Measurements from ENCODE around the gene TMEM184A.
A peak's percentile ranks its signal among the peaks of the same experiment; 100 is the strongest.

TMEM184A gene

GRCh38 chr7:1588978-1589377 is 33.0 kb upstream of the TMEM184A start:
- no peak for DNase-seq (ENCODE audit: low spot score)
- H2BK120ac ChIP-seq (ENCODE audit: low read depth, low read length) = no peak overlapping the region
- H3K9ac ChIP-seq (ENCODE audit: low read depth, low read length, poor library complexity) = no peak overlapping the region
- no peak overlapping the region for H3K27ac ChIP-seq (replicated peaks; ENCODE audit: low read length)
- no CpG with 5 or more reads among the region's 1 CpG for WGBS, 2 donors (ENCODE audit: extremely low coverage in 2 of 2, insufficient read length in 2 of 2, insufficient replicate concordance in 1 of 2)
- no peak overlapping the region for H4K8ac ChIP-seq (ENCODE audit: low read depth, low read length)
- no peak overlapping the region for H2AK5ac ChIP-seq (ENCODE audit: low read depth, low read length)
- H3K4ac ChIP-seq (ENCODE audit: low read length) = no peak overlapping the region
- H2BK12ac ChIP-seq (ENCODE audit: low read length) = no peak overlapping the region
- no peak overlapping the region for H3K18ac ChIP-seq (ENCODE audit: low read length)
- no peak overlapping the region for H2AFZ ChIP-seq (ENCODE audit: low read length)
- no peaks in the 10 kb centered on the region for H3K79me1 ChIP-seq (ENCODE audit: low read depth, low read length)
- no peak overlapping the region for H4K91ac ChIP-seq (ENCODE audit: low read depth, low read length, poor library complexity)
- H3K4me1 ChIP-seq (ENCODE audit: control insufficient read depth in 2 of 2, insufficient read depth in 1 of 2, low read depth in 1 of 2, low read length in 2 of 2) = peaks cover 0 to 2% of the 10 kb centered on the region in 2 donors
- H3K23ac ChIP-seq (ENCODE audit: low read depth, low read length, poor library complexity) = no peak overlapping the region
- H2BK15ac ChIP-seq (ENCODE audit: low read length) = peak overlapping the region; percentile 15
- H3K36me3 ChIP-seq (replicated peaks in 1 of 2; ENCODE audit: control insufficient read depth in 2 of 2, insufficient read depth in 2 of 2, low read length in 2 of 2) = no peaks in the 10 kb centered on the region
- H3K9me3 ChIP-seq (replicated peaks in 1 of 2; ENCODE audit: control insufficient read depth in 2 of 2, insufficient read depth in 1 of 2, low read depth in 1 of 2, low read length in 2 of 2) = peaks cover 0 to 6% of the 10 kb centered on the region in 2 donors
- H3K27me3 ChIP-seq (ENCODE audit: control insufficient read depth in 3 of 3, insufficient read depth in 3 of 3, low read depth in 1 of 3, low read length in 3 of 3) = peaks cover 0 to 12% (median 0%) of the 10 kb centered on the region in 3 experiments
- H3K14ac ChIP-seq (ENCODE audit: low read length) = no peak overlapping the region
- no peak overlapping the region for H2BK5ac ChIP-seq (ENCODE audit: low read length)
- H3K4me2 ChIP-seq (ENCODE audit: insufficient read depth, low read length, poor library complexity, severe bottlenecking) = no peak overlapping the region
- no peak overlapping the region for H3K4me3 ChIP-seq (ENCODE audit: low read length in 2 of 2)

GRCh38 chr7:1587738-1588137 is 31.7 kb upstream of the TMEM184A start:
- H3K27me3 ChIP-seq (ENCODE audit: control insufficient read depth in 3 of 3, insufficient read depth in 3 of 3, low read depth in 1 of 3, low read length in 3 of 3) = peaks cover 0 to 12% (median 0%) of the 10 kb centered on the region in 3 experiments
- WGBS, 2 donors (ENCODE audit: extremely low coverage in 2 of 2, insufficient read length in 2 of 2, insufficient replicate concordance in 1 of 2) = no CpG with 5 or more reads among the region's 12 CpGs
- H3K14ac ChIP-seq (ENCODE audit: low read length) = no peak overlapping the region

GRCh38 chr7:1586827-1587705 is 31.1 kb upstream of the TMEM184A start:
- peaks cover 0 to 12% (median 0%) of the 10 kb centered on the region in 3 experiments for H3K27me3 ChIP-seq (ENCODE audit: control insufficient read depth in 3 of 3, insufficient read depth in 3 of 3, low read depth in 1 of 3, low read length in 3 of 3)
- DNase-seq (ENCODE audit: low spot score) = no peak
- no peak overlapping the region for H2BK120ac ChIP-seq (ENCODE audit: low read depth, low read length)
- H3K9me3 ChIP-seq (replicated peaks in 1 of 2; ENCODE audit: control insufficient read depth in 2 of 2, insufficient read depth in 1 of 2, low read depth in 1 of 2, low read length in 2 of 2) = peaks cover 0 to 6% of the 10 kb centered on the region in 2 donors
- peak overlapping the region; percentile 88 for H2AK5ac ChIP-seq (ENCODE audit: low read depth, low read length)
- peak overlapping the region; percentile 27 for H3K9ac ChIP-seq (ENCODE audit: low read depth, low read length, poor library complexity)
- H3K4ac ChIP-seq (ENCODE audit: low read length) = peak overlapping the region; percentile 76
- H3K27ac ChIP-seq (replicated peaks; ENCODE audit: low read length) = no peak overlapping the region
- H3K23ac ChIP-seq (ENCODE audit: low read depth, low read length, poor library complexity) = peak overlapping the region; percentile 69
- H3K4me3 ChIP-seq (ENCODE audit: low read length in 2 of 2) = no peak overlapping the region
- no peak overlapping the region for H3K14ac ChIP-seq (ENCODE audit: low read length)
- no peaks in the 10 kb centered on the region for H3K79me1 ChIP-seq (ENCODE audit: low read depth, low read length)
- peak overlapping the region; percentile 8 for H4K91ac ChIP-seq (ENCODE audit: low read depth, low read length, poor library complexity)
- peak overlapping the region; percentile 39 for H2BK5ac ChIP-seq (ENCODE audit: low read length)
- H4K8ac ChIP-seq (ENCODE audit: low read depth, low read length) = no peak overlapping the region
- no peak overlapping the region for H2AFZ ChIP-seq (ENCODE audit: low read length)
- WGBS, 2 donors (ENCODE audit: extremely low coverage in 2 of 2, insufficient read length in 2 of 2, insufficient replicate concordance in 1 of 2) = no CpG with 5 or more reads among the region's 42 CpGs
- H3K4me1 ChIP-seq (ENCODE audit: control insufficient read depth in 2 of 2, insufficient read depth in 1 of 2, low read depth in 1 of 2, low read length in 2 of 2) = peaks cover 0 to 2% of the 10 kb centered on the region in 2 donors
- no peaks in the 10 kb centered on the region for H3K36me3 ChIP-seq (replicated peaks in 1 of 2; ENCODE audit: control insufficient read depth in 2 of 2, insufficient read depth in 2 of 2, low read length in 2 of 2)
- H3K4me2 ChIP-seq (ENCODE audit: insufficient read depth, low read length, poor library complexity, severe bottlenecking) = no peak overlapping the region
- H2BK12ac ChIP-seq (ENCODE audit: low read length) = peak overlapping the region; percentile 66
- peak overlapping the region; percentile 15 for H3K18ac ChIP-seq (ENCODE audit: low read length)
- no peak overlapping the region for H2BK15ac ChIP-seq (ENCODE audit: low read length)

More at GRCh38 chr7:1587738-1588137, 31.7 kb upstream of the TMEM184A start:
- Histone ChIP-seq H2BK15ac (ENCODE audit: low read length) (no peak overlapping the region), H2AFZ (ENCODE audit: low read length) (no peak overlapping the region), H3K27ac (replicated peaks; ENCODE audit: low read length) (no peak overlapping the region), H3K4me2 (ENCODE audit: insufficient read depth, low read length, poor library complexity, severe bottlenecking) (no peak overlapping the region), H4K91ac (ENCODE audit: low read depth, low read length, poor library complexity) (no peak overlapping the region), H2BK120ac (ENCODE audit: low read depth, low read length) (no peak overlapping the region), H3K23ac (ENCODE audit: low read depth, low read length, poor library complexity) (no peak overlapping the region), H3K4me3 (ENCODE audit: low read length in 2 of 2) (no peak overlapping the region), H2AK5ac (ENCODE audit: low read depth, low read length) (peak overlapping the region; percentile 88), H3K36me3 (replicated peaks in 1 of 2; ENCODE audit: control insufficient read depth in 2 of 2, insufficient read depth in 2 of 2, low read length in 2 of 2) (no peaks in the 10 kb centered on the region), H3K79me1 (ENCODE audit: low read depth, low read length) (no peaks in the 10 kb centered on the region), H2BK5ac (ENCODE audit: low read length) (peak overlapping the region; percentile 39), H3K9ac (ENCODE audit: low read depth, low read length, poor library complexity) (no peak overlapping the region), H3K18ac (ENCODE audit: low read length) (no peak overlapping the region), H3K4me1 (ENCODE audit: control insufficient read depth in 2 of 2, insufficient read depth in 1 of 2, low read depth in 1 of 2, low read length in 2 of 2) (peaks cover 0 to 2% of the 10 kb centered on the region in 2 donors), H2BK12ac (ENCODE audit: low read length) (no peak overlapping the region), H4K8ac (ENCODE audit: low read depth, low read length) (no peak overlapping the region), H3K4ac (ENCODE audit: low read length) (peak overlapping the region; percentile 76), H3K9me3 (replicated peaks in 1 of 2; ENCODE audit: control insufficient read depth in 2 of 2, insufficient read depth in 1 of 2, low read depth in 1 of 2, low read length in 2 of 2) (peaks cover 0 to 6% of the 10 kb centered on the region in 2 donors)
- DNase-seq (ENCODE audit: low spot score) = no peak

- no peaks in the 10 kb centered on the region for H3K36me3 ChIP-seq (replicated peaks in 1 of 2; ENCODE audit: control insufficient read depth in 2 of 2, insufficient read depth in 2 of 2, low read length in 2 of 2)
- H3K79me1 ChIP-seq (ENCODE audit: low read depth, low read length) = no peaks in the 10 kb centered on the region
- peak overlapping the region; percentile 43 for H3K23ac ChIP-seq (ENCODE audit: low read depth, low read length, poor library complexity)
- no peak for DNase-seq (ENCODE audit: low spot score)
- peak overlapping the region; percentile 23 for H3K4ac ChIP-seq (ENCODE audit: low read length)
- H4K8ac ChIP-seq (ENCODE audit: low read depth, low read length) = peak overlapping the region; percentile 43
- peak overlapping the region; percentile 30 for H3K9ac ChIP-seq (ENCODE audit: low read depth, low read length, poor library complexity)
- H2AFZ ChIP-seq (ENCODE audit: low read length) = no peak overlapping the region
- no peak overlapping the region for H2BK120ac ChIP-seq (ENCODE audit: low read depth, low read length)
- H2BK15ac ChIP-seq (ENCODE audit: low read length) = peak overlapping the region; percentile 58
- no peak overlapping the region for H3K4me3 ChIP-seq (ENCODE audit: low read length in 2 of 2)
- no peak overlapping the region for H3K14ac ChIP-seq (ENCODE audit: low read length)
- H3K18ac ChIP-seq (ENCODE audit: low read length) = peak overlapping the region; percentile 80
- peaks cover 0 to 6% of the 10 kb centered on the region in 2 donors for H3K9me3 ChIP-seq (replicated peaks in 1 of 2; ENCODE audit: control insufficient read depth in 2 of 2, insufficient read depth in 1 of 2, low read depth in 1 of 2, low read length in 2 of 2)
- no peak overlapping the region for H2BK5ac ChIP-seq (ENCODE audit: low read length)
- no CpG with 5 or more reads among the region's 34 CpGs for WGBS, 2 donors (ENCODE audit: extremely low coverage in 2 of 2, insufficient read length in 2 of 2, insufficient replicate concordance in 1 of 2)
- peak overlapping the region; percentile 22 for H2BK12ac ChIP-seq (ENCODE audit: low read length)
- H3K27ac ChIP-seq (replicated peaks; ENCODE audit: low read length) = no peak overlapping the region
- H2AK5ac ChIP-seq (ENCODE audit: low read depth, low read length) = peak overlapping the region; percentile 90
- peak overlapping the region; percentile 8 for H4K91ac ChIP-seq (ENCODE audit: low read depth, low read length, poor library complexity)
- H3K4me2 ChIP-seq (ENCODE audit: insufficient read depth, low read length, poor library complexity, severe bottlenecking) = no peak overlapping the region
- peaks cover 0 to 2% of the 10 kb centered on the region in 2 donors for H3K4me1 ChIP-seq (ENCODE audit: control insufficient read depth in 2 of 2, insufficient read depth in 1 of 2, low read depth in 1 of 2, low read length in 2 of 2)
- H3K27me3 ChIP-seq (ENCODE audit: control insufficient read depth in 3 of 3, insufficient read depth in 3 of 3, low read depth in 1 of 3, low read length in 3 of 3) = peaks cover 0 to 7% (median 0%) of the 10 kb centered on the region in 3 experiments
Measured at GRCh38 chr7:1586126-1586826, 30.3 kb upstream of the TMEM184A start.

Data from neuronal stem cell (in vitro differentiated cells).